NCI-H2196 (cell line): Measurements from ENCODE around the gene UGT1A6.
A peak's percentile ranks its signal among the peaks of the same experiment; 100 is the strongest.

Experiments used
- DNase-seq: peaks from one replicate; lab custom pipeline; 2025; ENCODE audit not compliant: unreplicated experiment; lab: John Stamatoyannopoulos, UW

UGT1A6 gene

DNA sequence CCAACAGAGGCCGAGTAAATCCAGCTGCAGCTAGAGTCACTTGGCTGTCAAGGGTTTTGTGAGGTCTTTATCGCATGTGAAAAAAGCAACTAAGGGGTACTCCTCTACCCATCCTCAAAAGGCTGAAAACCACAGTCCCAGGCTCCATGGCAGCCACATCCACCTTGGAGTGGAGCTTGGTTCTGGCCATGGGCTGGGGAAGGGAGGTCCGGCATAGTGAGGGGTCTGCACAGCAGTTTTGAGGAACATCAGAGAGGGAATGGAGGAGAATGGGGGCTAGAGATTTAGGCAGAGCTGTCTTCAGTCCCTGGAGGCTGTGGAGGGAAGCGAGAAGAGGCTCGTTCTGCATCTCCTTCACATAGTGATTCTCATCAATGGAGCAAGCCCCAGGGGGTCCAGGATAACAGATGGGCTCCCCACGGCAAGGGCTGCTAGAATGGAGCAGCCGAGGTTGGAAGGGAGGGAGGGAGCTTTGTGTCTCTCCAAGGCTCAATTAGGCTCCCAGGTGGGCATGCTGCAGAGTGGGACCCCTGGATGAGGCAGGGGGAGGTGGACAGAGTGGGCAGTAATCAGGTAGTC lies 106.5 kb downstream of the UGT1A6 start:
- no peak for DNase-seq

- DNase-seq = no peak
These were observed 107.0 kb downstream of the UGT1A6 start for GRCh38 chr2:233799716-233800115.

GRCh38 chr2:233800208-233800607 lies 107.5 kb downstream of the UGT1A6 start:
- no peak for DNase-seq

- DNase-seq = no peak
These were observed 108.9 kb downstream of the UGT1A6 start for GRCh38 chr2:233801357-233802131.

DNA sequence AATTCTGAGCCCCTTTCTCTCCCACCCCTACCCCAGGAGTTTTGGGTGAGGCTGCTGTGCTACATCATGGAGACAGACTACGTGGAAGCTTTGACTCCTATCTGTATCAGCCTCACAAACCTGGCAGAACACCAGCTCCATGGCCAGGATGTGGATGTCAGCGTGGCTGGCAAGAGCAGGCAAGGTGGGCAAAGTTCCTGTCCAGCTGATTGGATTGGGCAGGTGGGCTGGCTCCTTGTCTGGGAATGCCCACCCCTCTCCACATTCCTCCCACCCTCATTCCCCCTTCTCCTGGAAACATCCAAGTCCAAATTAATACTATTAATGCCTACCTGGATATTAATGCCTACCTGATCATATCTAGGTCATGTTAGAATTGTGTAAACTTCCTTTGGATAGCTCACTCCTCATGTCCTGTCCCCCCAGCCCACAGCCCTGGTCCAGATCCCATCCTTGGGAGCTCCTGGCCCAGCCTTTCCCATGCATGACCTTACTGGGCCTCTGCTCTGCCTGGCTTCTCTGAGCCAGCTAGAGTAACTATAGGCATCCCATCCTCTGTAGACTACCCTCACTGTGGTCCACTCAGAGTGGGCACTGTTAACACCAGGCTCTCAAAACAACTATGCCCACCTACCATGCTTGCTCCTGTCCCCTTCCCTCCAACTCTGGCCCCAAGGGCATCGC lies 109.6 kb downstream of the UGT1A6 start:
- no peak for DNase-seq

GRCh38 chr2:233803292-233803911 lies 110.7 kb downstream of the UGT1A6 start:
- no peak for DNase-seq

DNA sequence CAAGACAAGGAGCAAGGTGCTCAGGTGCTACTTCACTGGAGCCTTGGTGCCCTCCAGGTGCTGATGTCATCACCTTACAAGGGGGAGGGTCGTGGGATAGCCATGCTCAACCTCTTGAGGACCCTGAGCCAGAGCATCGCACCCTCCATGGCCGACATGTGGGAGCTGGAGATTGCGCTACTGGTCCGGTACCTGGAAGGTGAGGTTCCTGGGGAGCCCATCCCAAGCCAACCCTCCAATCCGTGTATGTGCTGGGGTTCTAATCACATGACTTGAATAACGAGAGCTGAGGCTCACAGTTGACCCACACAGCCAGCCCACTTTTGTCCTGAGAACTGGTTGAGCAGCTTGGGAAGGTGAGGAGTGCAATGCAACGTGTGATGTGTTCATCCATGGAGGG lies 111.3 kb downstream of the UGT1A6 start:
- no peak for DNase-seq

GRCh38 chr2:233807215-233807865 lies 114.7 kb downstream of the UGT1A6 start:
- no peak for DNase-seq

- no peak for DNase-seq
These were observed 115.6 kb downstream of the UGT1A6 start for GRCh38 chr2:233807966-233808935.

DNA sequence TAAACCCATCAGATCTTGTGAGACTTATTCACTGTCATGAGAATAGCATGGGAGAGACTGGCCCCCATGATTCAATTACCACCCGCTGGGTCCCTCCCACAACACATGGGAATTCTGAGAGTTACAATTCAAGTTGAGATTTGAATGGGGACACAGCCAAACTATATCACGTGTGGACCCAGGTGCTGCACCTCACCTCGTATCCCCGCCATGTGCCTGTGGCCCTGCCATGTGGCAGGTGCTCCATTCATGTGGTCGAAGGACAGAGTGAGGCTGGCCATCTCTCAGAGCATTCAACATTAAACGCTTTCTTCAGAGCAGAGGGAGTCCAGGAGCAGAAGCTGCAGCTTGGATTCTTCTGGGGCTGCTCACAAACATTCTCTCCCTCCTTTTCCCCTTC lies 117.7 kb downstream of the UGT1A6 start:
- no peak for DNase-seq

DNA sequence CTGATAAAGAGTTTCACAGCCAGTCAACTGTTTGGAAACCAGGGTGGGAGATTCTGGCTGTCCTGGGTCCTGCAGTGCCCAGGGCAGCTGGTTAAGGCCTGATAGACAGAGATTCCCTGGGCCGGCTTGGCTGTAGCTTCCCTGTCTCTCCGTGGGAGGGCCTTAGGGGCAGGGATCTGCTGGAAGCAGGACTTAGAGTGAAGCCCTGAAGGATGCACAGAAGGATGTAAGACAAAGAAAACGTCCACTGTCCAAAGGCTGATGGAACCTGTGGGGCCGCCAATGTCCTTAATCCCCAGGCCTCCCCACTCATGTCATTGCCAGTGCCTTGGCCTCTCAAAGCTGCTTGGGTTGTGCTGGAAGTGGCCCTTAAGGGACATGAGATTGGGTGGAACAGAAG lies 118.4 kb downstream of the UGT1A6 start:
- DNase-seq = no peak

DNA sequence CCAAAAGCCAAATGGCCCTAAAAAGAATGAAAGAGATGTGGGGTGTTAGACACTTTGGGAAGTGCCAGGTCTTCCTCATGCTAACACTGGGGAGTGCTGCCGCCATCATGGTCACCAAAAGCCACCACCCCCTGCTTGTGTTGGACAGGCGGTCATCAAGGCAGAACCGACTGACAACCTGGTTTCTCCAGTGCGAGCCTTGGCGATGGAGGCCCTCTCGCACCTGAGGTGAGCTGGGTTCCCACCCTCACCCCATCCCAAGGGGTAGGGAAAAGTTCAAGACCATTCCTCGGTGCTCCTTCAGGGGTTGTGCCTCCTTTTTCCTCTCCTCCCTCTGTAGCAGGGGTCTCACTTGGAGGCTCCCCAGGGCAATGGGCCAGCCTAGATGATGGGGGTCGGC lies 119.0 kb downstream of the UGT1A6 start:
- no peak for DNase-seq

- no peak for DNase-seq
These were observed 120.8 kb downstream of the UGT1A6 start for GRCh38 chr2:233813236-233814055.

DNA sequence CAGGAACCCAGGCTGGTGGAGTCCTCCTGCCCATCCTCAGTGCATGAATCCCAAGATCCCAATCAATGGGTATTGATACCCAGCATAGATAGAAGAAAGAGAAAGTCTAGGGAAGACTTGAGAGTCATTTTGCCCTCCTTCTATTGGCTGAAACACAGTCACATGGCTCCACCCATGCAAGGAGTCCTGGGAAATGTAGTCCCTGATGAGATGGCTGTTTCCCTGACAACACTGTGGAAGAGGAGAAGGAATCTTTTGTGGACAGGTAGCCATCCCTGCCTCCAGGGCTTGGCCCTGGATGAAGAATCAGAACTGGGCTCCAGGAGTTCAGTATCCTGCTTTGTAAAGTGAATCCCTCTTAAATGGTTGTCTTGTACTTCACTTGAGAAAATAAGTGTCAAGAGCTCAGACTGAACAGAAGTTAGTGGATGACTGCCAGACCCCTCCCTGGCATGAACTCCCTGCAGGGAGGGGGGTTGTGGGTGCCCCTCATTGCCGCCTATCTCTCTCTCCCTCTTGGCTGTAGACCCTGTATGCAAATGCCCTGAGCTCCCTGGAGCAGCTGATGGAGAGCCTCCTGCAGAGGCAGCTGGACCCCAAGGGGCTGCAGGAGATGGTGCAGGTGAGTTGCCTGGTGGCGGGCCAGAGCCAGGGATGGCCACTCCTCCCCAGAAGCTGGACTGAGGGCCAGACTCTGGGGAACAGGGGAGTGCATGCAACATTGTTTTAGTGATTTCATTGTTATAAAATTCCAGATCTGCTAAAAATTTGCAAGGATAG lies 121.6 kb downstream of the UGT1A6 start:
- peak; percentile 36 for DNase-seq

DNA sequence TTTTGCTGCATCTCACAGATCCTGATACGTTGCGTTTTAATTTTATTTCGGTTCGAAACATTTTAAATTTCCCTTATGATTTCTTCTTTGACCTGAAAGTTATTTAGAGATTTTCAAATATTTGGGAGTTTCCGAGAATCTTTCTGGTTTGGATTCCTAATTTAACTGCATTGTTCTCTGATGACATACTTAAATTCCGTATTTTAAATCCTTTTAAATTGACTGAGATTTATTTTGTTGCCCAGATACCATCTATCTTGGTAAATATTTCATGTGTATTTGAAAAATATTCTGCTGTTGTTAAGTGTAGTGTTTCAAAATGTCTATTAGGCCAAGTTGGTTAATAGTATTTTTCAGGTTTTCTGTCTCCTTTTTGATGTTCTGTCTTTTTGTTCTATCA lies 123.2 kb downstream of the UGT1A6 start:
- no peak for DNase-seq

GRCh38 chr2:233816334-233816733 lies 123.6 kb downstream of the UGT1A6 start:
- no peak for DNase-seq

DNA sequence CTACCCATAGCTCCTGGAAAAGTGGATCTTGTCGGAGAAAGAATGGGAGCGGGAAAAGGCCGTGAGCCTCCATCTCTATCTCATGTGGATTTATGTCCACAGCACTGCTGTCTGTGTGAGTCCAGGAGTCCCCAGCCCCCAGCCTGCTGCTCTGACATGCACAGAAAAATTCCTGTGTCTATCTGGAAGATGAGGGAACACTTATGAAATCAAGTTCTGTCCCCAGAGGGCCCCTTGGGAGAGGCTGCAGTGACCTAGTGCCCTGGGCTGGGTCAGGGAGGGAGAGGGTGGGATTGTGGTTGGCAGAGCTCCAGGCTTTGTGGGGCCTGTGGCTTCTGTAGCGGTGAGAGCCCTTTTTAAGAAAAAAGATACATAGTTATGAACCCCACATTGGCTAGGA lies 124.1 kb downstream of the UGT1A6 start:
- no peak for DNase-seq

- no peak for DNase-seq
These were observed 124.7 kb downstream of the UGT1A6 start for GRCh38 chr2:233817361-233817911.
